AG10803 (cell line): Measurements from ENCODE around the gene C5.

ENCODE experiments used
- DNase-seq: peaks from one replicate; pipeline ENCODE4 v3.0.0; 2010; ENCODE audit warnings: low read depth
- H3K4me3 ChIP-seq: 2 replicates; pipeline ENCODE4 v1.5.1; 2011; ENCODE audit warnings: mild to moderate bottlenecking, low read length, control low read depth
- CTCF ChIP-seq: conservative IDR thresholded peaks from 2 replicates; pipeline ENCODE4 v1.5.1; 2011; ENCODE audit warnings: mild to moderate bottlenecking, low read length, control low read depth, inconsistent platforms

The C5 gene

GRCh38 chr9:120956862-120957261, 93.2 kb downstream of the C5 start:
- no peak for TF ChIP-seq CTCF

GRCh38 chr9:120951960-120952618, 98.0 kb downstream of the C5 start:
- no peak for TF ChIP-seq CTCF
- no peak for DNase-seq
- H3K4me3 ChIP-seq: no peak overlapping the region

More at GRCh38 chr9:120956862-120957261, 93.2 kb downstream of the C5 start:
- H3K4me3 ChIP-seq: no peak overlapping the region
- no peak for DNase-seq

GRCh38 chr9:120950421-120951388, 99.4 kb downstream of the C5 start:
- DNase-seq: no peak
- H3K4me3 ChIP-seq: no peak overlapping the region
- no peak for TF ChIP-seq CTCF

- DNase-seq: no peak
- TF ChIP-seq CTCF: no peak
- H3K4me3 ChIP-seq: no peak overlapping the region
Measured at GRCh38 chr9:120949290-120949689, 100.8 kb downstream of the C5 start.

- no peak for TF ChIP-seq CTCF
- no peak overlapping the region for H3K4me3 ChIP-seq
- DNase-seq: no peak
Measured at GRCh38 chr9:120948824-120949223, 101.3 kb downstream of the C5 start.

GRCh38 chr9:120947222-120947621, 102.9 kb downstream of the C5 start:
- no peak overlapping the region for H3K4me3 ChIP-seq
- no peak for DNase-seq
- no peak for TF ChIP-seq CTCF
